ENCODE measurements around the gene VAMP2.

DNA sequence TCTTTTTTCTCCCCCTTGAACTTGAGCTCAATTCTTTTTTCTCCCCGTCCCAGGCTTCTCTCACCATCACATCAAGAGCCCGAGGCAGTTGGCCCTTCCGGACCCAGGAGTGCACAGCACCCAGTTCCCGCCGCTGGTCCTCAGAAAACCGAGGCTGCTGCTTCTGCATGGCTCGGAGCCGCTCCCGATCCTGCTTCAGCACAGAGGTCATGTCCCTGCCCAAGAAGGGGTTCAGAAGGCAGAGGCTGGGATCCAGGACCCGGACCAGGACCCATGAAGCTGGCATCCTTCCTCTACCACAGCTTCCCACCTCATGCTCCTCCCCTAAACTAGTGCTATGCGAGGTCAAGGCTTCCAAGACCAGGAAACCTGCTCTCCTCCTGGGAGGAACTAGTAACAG lies 21.0 kb downstream of the VAMP2 start:
- no peak for TF ChIP-seq ZKSCAN8 (CRISPR knock-in tag; IDR thresholded peaks at IDR 0.05)
- TF ChIP-seq ZNF232 (CRISPR knock-in tag; IDR thresholded peaks at IDR 0.05) = no peak
- no peak for TF ChIP-seq FOXK2 (conservative IDR thresholded peaks at IDR 0.05 in 1 of 2, IDR thresholded peaks at IDR 0.05 in 1 of 2; ENCODE audit: low read depth in 2 of 2)
- no peak for TF ChIP-seq MYC (IDR thresholded peaks at IDR 0.05; ENCODE audit: low read depth, low read length)
- no peak for TF ChIP-seq MYC (CRISPR knock-in tag; IDR thresholded peaks at IDR 0.05; ENCODE audit: borderline replicate concordance, low read depth)
- no peak for TF ChIP-seq EP300 (IDR thresholded peaks at IDR 0.05; ENCODE audit: low read length)
